ENCODE results near the gene MYOZ2.

DNA sequence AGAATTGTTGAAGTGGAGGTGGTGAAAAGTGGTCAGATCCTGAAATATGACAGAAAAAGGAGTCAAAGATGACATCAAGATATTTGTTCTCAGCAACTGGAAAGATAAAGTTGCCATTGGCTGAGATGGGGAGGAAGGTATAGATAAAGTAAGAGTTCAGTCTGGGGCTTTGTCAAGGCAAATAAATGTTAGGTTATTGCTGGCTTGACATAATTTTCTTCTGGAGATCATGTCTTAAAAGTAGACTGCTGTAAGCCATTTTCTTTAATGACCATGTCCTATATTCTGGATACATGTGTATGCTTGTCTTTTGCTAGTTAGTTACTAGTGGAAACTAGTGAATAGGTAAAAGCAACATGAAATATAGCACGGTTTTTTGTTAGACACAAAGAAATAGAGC lies 82.5 kb downstream of the MYOZ2 start:
- TF ChIP-seq, protein P1, sequence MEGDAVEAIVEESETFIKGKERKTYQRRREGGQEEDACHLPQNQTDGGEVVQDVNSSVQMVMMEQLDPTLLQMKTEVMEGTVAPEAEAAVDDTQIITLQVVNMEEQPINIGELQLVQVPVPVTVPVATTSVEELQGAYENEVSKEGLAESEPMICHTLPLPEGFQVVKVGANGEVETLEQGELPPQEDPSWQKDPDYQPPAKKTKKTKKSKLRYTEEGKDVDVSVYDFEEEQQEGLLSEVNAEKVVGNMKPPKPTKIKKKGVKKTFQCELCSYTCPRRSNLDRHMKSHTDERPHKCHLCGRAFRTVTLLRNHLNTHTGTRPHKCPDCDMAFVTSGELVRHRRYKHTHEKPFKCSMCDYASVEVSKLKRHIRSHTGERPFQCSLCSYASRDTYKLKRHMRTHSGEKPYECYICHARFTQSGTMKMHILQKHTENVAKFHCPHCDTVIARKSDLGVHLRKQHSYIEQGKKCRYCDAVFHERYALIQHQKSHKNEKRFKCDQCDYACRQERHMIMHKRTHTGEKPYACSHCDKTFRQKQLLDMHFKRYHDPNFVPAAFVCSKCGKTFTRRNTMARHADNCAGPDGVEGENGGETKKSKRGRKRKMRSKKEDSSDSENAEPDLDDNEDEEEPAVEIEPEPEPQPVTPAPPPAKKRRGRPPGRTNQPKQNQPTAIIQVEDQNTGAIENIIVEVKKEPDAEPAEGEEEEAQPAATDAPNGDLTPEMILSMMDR (IDR thresholded peaks at IDR 0.05; ENCODE audit: low read depth, low read length) = no peak
- no peak for TF ChIP-seq EZH2phosphoT487 (IDR thresholded peaks at IDR 0.05; ENCODE audit: low read depth)

Measured in OCI-LY3 (cell line).